HEK293 (cell line): Measurements from ENCODE around the gene PIP.

Experiments
- CTCF ChIA-PET: fragments of 350-600 bp; formaldehyde crosslinking; extraction: SDS; loops from one replicate; lab custom pipeline; 2021; ENCODE audit warnings: antibody characterized with exemption; lab: Yijun Ruan, JAX
- POLR2A ChIA-PET: fragments of 300-600 bp; formaldehyde crosslinking; extraction: SDS; loops from one replicate; lab custom pipeline; 2020; ENCODE audit warnings: antibody characterized with exemption, inconsistent platforms; lab: Yijun Ruan, JAX
- H3K27ac ChIP-seq: fragments of 200-500 bp; sonication (Bioruptor generic); 2 replicates; pipeline ENCODE4 v1.5.1; 2014; ENCODE audit warnings: low read depth, low read length, control low read depth, inconsistent platforms; ENCODE audit errors: extremely low read depth
- H3K36me3 ChIP-seq, 2 experiments: fragments of 200-500 bp in 1 of 2; sonication (Bioruptor generic) in 1 of 2; 1 replicate in 1 of 2; 2 replicates in 1 of 2; pipeline ENCODE4 v1.5.1; 2014 to 2017; ENCODE audit warnings: inconsistent platforms in 2 of 2, low read length in 2 of 2; ENCODE audit not compliant: control insufficient read depth in 2 of 2, insufficient read depth in 1 of 2
- H3K4me1 ChIP-seq: fragments of 200-500 bp; sonication (Bioruptor generic); 2 replicates; pipeline ENCODE4 v1.5.1; 2014; ENCODE audit warnings: mild to moderate bottlenecking, low read length, inconsistent platforms; ENCODE audit not compliant: control insufficient read depth, insufficient read depth
- H3K4me3 ChIP-seq: 2 replicates; pipeline ENCODE4 v1.5.1; 2011; ENCODE audit warnings: low read depth, mild to moderate bottlenecking, control low read depth, low read length, moderate library complexity
- H3K9me3 ChIP-seq: fragments of 200-500 bp; sonication (Bioruptor generic); 2 replicates; pipeline ENCODE4 v1.5.1; 2014; ENCODE audit warnings: low read depth, low read length, inconsistent platforms; ENCODE audit not compliant: control insufficient read depth, insufficient read depth
- HOXA7 ChIP-seq: sonication (generic); formaldehyde crosslinking; IDR thresholded peaks from 2 replicates; pipeline ENCODE4 v1.8.1; 2022; ENCODE audit warnings: missing genetic modification reagents, borderline replicate concordance
- MEIS1 ChIP-seq: sonication (generic); formaldehyde crosslinking; IDR thresholded peaks from 2 replicates; pipeline ENCODE4 v1.8.1; 2022; ENCODE audit warnings: missing genetic modification reagents, mild to moderate bottlenecking, borderline replicate concordance
- REPIN1 ChIP-seq: fragments of 450-650 bp; formaldehyde crosslinking; IDR thresholded peaks from 2 replicates; pipeline ENCODE4 v1.5.1; 2017; ENCODE audit warnings: missing biosample characterization, missing genetic modification characterization, low read depth
- ZNF140 ChIP-seq: fragments of 450-650 bp; formaldehyde crosslinking; IDR thresholded peaks from 2 replicates; pipeline ENCODE4 v1.5.1; 2016; ENCODE audit warnings: missing biosample characterization, missing genetic modification characterization
- ZNF510 ChIP-seq: fragments of 450-650 bp; formaldehyde crosslinking; IDR thresholded peaks from 2 replicates; pipeline ENCODE4 v1.5.1; 2018; ENCODE audit warnings: mild to moderate bottlenecking, missing genetic modification characterization, missing biosample characterization; ENCODE audit not compliant: insufficient replicate concordance
- ZNF776 ChIP-seq: fragments of 450-650 bp; formaldehyde crosslinking; IDR thresholded peaks from 2 replicates; pipeline ENCODE4 v1.5.0; 2017; ENCODE audit warnings: missing biosample characterization, missing genetic modification characterization, borderline replicate concordance
- TF ChIP-seq, protein P1 (sequence below): sonication (generic); formaldehyde crosslinking; IDR thresholded peaks from 2 replicates; pipeline ENCODE4 v1.8.1; 2022; ENCODE audit warnings: mild to moderate bottlenecking, moderate library complexity, missing genetic modification reagents
- TF ChIP-seq, protein P2 (sequence below): fragments of 450-650 bp; formaldehyde crosslinking; IDR thresholded peaks from 2 replicates; pipeline ENCODE4 v1.5.1; 2016; ENCODE audit warnings: missing biosample characterization, missing genetic modification characterization
- TF ChIP-seq, protein P3 (sequence below): fragments of 450-650 bp; formaldehyde crosslinking; IDR thresholded peaks from 2 replicates; pipeline ENCODE4 v1.5.1; 2016; ENCODE audit warnings: missing biosample characterization, missing genetic modification characterization
- TF ChIP-seq, protein P4 (sequence below): fragments of 450-650 bp; formaldehyde crosslinking; IDR thresholded peaks from 2 replicates; pipeline ENCODE4 v1.5.1; 2017; ENCODE audit warnings: missing biosample characterization, missing genetic modification characterization
- TF ChIP-seq, protein P5 (sequence below): fragments of 450-650 bp; IDR thresholded peaks from 2 replicates; pipeline ENCODE4 v1.5.1; 2018; ENCODE audit warnings: missing biosample characterization, missing genetic modification characterization
- TF ChIP-seq, protein P6 (sequence below): IDR thresholded peaks from 2 replicates; pipeline ENCODE4 v1.6.1; 2011; ENCODE audit warnings: mild to moderate bottlenecking, low read depth, low read length, borderline replicate concordance

PIP gene

DNA sequence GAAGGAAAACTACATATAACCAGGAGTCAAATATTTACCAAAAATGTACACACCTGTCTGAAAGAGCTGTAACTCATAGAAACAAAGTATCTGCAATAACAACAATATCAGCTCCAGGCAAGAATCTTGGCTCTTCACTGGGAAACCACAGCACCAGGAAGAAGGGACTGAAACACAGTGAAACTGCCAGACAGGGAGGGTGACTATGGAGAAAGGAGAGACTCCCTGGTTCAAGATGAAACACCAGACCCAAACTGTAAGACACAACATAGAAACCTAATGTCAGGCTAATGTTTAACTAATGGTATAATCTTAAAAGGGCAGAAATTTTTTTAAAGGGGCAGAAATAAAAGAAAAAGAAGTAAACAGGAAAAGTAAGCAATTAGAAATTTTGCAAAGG, 39.8 kb downstream of the PIP start:
- POLR2A ChIA-PET: no interaction called here
- CTCF ChIA-PET: interaction anchor here (1.3 kb wide), 1 partner anchor 539 kb away, joined by 3 read pairs; no protein-coding TSS in a partner anchor
- H3K4me1 ChIP-seq: no peaks in the 10 kb centered on the region
- H3K4me3 ChIP-seq: no peak overlapping the region
- H3K27ac ChIP-seq: no peak overlapping the region
- TF ChIP-seq, protein P1, sequence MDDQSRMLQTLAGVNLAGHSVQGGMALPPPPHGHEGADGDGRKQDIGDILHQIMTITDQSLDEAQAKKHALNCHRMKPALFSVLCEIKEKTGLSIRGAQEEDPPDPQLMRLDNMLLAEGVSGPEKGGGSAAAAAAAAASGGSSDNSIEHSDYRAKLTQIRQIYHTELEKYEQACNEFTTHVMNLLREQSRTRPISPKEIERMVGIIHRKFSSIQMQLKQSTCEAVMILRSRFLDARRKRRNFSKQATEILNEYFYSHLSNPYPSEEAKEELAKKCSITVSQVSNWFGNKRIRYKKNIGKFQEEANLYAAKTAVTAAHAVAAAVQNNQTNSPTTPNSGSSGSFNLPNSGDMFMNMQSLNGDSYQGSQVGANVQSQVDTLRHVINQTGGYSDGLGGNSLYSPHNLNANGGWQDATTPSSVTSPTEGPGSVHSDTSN (CRISPR knock-in tag): no peak
- TF ChIP-seq, protein P2, sequence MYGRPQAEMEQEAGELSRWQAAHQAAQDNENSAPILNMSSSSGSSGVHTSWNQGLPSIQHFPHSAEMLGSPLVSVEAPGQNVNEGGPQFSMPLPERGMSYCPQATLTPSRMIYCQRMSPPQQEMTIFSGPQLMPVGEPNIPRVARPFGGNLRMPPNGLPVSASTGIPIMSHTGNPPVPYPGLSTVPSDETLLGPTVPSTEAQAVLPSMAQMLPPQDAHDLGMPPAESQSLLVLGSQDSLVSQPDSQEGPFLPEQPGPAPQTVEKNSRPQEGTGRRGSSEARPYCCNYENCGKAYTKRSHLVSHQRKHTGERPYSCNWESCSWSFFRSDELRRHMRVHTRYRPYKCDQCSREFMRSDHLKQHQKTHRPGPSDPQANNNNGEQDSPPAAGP (tag by site-specific recombination): no peak
- TF ChIP-seq HOXA7 (CRISPR knock-in tag) (no peak), ZNF776 (no peak), ZNF510 (tag by site-specific recombination) (no peak), ZNF140 (tag by site-specific recombination) (no peak)
- TF ChIP-seq, protein P3, sequence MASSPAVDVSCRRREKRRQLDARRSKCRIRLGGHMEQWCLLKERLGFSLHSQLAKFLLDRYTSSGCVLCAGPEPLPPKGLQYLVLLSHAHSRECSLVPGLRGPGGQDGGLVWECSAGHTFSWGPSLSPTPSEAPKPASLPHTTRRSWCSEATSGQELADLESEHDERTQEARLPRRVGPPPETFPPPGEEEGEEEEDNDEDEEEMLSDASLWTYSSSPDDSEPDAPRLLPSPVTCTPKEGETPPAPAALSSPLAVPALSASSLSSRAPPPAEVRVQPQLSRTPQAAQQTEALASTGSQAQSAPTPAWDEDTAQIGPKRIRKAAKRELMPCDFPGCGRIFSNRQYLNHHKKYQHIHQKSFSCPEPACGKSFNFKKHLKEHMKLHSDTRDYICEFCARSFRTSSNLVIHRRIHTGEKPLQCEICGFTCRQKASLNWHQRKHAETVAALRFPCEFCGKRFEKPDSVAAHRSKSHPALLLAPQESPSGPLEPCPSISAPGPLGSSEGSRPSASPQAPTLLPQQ (tag by site-specific recombination): no peak
- TF ChIP-seq, protein P4, sequence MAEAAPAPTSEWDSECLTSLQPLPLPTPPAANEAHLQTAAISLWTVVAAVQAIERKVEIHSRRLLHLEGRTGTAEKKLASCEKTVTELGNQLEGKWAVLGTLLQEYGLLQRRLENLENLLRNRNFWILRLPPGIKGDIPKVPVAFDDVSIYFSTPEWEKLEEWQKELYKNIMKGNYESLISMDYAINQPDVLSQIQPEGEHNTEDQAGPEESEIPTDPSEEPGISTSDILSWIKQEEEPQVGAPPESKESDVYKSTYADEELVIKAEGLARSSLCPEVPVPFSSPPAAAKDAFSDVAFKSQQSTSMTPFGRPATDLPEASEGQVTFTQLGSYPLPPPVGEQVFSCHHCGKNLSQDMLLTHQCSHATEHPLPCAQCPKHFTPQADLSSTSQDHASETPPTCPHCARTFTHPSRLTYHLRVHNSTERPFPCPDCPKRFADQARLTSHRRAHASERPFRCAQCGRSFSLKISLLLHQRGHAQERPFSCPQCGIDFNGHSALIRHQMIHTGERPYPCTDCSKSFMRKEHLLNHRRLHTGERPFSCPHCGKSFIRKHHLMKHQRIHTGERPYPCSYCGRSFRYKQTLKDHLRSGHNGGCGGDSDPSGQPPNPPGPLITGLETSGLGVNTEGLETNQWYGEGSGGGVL (tag by site-specific recombination): no peak
- no peaks in the 10 kb centered on the region for H3K36me3 ChIP-seq
- no peaks in the 10 kb centered on the region for H3K9me3 ChIP-seq

DNA sequence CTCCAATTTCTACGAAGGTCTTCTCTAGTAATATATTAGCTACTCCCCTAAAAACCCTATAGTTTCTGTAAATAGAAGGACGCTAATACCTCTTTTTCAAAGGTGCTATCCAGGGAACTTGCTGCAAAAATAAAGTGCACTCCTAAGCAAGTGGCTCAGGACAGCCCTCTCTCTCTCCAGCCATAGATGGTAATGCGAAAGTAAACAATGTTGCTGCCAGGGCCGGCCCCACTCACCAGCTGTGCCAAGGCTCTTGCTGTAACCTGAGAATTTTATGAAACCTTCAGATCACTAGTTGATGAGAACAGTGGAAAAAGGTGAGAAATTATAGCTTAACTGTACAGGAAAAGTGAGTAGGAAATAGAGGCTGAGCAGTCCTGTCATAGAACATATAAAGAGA, 40.5 kb downstream of the PIP start:
- no peak overlapping the region for H3K27ac ChIP-seq
- H3K4me3 ChIP-seq: no peak overlapping the region
- H3K9me3 ChIP-seq: no peaks in the 10 kb centered on the region
- CTCF ChIA-PET: interaction anchor here (0.6 to 1.3 kb wide), 3 partner anchors 11 to 540 kb away, joined by 3 read pairs; no protein-coding TSS in a partner anchor
- H3K36me3 ChIP-seq: no peaks in the 10 kb centered on the region
- POLR2A ChIA-PET: no interaction called here
- TF ChIP-seq, protein P5, sequence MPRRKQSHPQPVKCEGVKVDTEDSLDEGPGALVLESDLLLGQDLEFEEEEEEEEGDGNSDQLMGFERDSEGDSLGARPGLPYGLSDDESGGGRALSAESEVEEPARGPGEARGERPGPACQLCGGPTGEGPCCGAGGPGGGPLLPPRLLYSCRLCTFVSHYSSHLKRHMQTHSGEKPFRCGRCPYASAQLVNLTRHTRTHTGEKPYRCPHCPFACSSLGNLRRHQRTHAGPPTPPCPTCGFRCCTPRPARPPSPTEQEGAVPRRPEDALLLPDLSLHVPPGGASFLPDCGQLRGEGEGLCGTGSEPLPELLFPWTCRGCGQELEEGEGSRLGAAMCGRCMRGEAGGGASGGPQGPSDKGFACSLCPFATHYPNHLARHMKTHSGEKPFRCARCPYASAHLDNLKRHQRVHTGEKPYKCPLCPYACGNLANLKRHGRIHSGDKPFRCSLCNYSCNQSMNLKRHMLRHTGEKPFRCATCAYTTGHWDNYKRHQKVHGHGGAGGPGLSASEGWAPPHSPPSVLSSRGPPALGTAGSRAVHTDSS (tag by site-specific recombination): no peak
- TF ChIP-seq, protein P3 (tag by site-specific recombination): peak; percentile 47; the same call in 1 of the 2 replicates
- TF ChIP-seq REPIN1 (tag by site-specific recombination) (no peak), MEIS1 (CRISPR knock-in tag) (no peak)
- TF ChIP-seq, protein P6, sequence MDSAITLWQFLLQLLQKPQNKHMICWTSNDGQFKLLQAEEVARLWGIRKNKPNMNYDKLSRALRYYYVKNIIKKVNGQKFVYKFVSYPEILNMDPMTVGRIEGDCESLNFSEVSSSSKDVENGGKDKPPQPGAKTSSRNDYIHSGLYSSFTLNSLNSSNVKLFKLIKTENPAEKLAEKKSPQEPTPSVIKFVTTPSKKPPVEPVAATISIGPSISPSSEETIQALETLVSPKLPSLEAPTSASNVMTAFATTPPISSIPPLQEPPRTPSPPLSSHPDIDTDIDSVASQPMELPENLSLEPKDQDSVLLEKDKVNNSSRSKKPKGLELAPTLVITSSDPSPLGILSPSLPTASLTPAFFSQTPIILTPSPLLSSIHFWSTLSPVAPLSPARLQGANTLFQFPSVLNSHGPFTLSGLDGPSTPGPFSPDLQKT: no peak
- H3K4me1 ChIP-seq: no peaks in the 10 kb centered on the region
